GM12873 (cell line): ENCODE measurements around the gene LCN10.

Experiments
- CTCF ChIP-seq: IDR thresholded peaks from 2 replicates; pipeline ENCODE4 v1.5.1; 2012; ENCODE audit warnings: low read depth, mild to moderate bottlenecking, moderate library complexity, low read length, control low read depth; ENCODE audit not compliant: insufficient read depth; ENCODE audit errors: missing control alignments

The LCN10 gene

GRCh38 chr9:136690104-136690805, 52.5 kb downstream of the LCN10 start:
- TF ChIP-seq CTCF, result no peak

DNA sequence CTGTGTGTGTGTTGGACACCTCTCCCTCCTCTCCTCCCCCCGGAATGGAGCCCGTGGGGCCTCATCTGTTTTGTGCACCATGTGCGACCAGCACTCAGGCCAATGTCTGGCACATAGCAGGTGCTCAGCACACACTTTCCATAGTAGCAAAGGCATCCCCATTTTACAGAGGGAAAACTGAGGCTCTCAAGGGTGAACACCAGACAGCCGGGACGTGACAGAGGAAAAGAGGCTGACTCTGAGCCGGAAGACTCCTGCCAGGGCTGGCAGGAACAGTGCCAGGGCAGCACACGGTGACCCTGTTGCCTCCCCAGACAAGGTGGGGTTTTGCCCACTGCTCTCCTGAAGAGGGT, 53.7 kb downstream of the LCN10 start:
- TF ChIP-seq CTCF, result no peak

DNA sequence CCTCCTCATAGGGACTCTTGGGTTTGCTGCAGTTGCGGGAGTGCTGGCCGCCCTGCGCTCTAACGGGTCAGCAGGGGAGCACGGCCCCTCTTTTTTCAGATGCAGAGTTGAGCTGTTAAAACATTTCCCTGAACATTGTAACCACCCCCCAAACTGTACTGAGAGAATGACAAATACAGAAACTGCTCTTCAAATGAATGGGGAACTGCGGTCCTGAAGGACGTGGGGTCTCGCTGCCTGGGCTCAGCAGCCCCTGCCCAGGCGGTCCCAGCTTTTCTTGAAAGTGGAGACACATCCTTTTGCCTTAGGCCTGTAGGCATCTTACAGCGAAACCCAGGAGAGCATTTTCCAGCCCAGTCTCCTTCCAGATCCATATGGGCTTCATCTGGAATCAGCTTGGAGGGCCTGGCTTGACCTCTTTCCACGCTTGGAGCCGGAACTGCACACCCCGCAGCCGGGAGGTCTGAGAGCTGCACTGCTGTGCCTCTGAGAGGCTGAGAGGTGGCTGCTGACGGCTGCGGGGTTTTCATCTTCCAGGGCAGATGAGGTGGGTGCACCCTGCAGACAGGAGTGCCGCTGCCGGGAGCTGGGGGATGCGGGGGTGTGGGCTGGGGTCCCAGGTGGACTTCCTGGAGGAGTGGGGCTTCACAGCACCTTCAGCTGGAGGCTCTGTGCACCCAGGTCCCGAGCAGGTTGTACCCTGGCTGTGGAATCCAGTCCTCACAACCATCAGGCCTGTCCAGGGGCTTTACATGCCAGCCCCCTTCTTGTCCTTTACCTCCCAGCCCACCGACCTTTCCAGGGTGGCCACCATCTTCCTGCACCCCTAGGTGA, 54.2 kb downstream of the LCN10 start:
- TF ChIP-seq CTCF, result no peak
